Neuronal stem cell (in vitro differentiated cells): ENCODE measurements around the gene RWDD3.

Experiments
- DNase-seq: peaks from one replicate; pipeline ENCODE4 v3.0.0-alpha.2; 2013; ENCODE audit warnings: low spot score
- H2AFZ ChIP-seq: one replicate; pipeline ENCODE4 v1.6.1; 2013; ENCODE audit warnings: mild to moderate bottlenecking, low read length, inconsistent platforms
- H2AK5ac ChIP-seq: 2 replicates; pipeline ENCODE4 v1.6.1; 2013; ENCODE audit warnings: low read depth, mild to moderate bottlenecking, inconsistent platforms, low read length, moderate library complexity, mixed read lengths
- H2BK120ac ChIP-seq: 2 replicates; pipeline ENCODE4 v1.6.1; 2013; ENCODE audit warnings: low read depth, mild to moderate bottlenecking, inconsistent platforms, low read length, moderate library complexity, mixed read lengths
- H2BK12ac ChIP-seq: one replicate; pipeline ENCODE4 v1.6.1; 2013; ENCODE audit warnings: low read length, inconsistent platforms
- H2BK15ac ChIP-seq: 2 replicates; pipeline ENCODE4 v1.6.1; 2013; ENCODE audit warnings: mild to moderate bottlenecking, low read length, inconsistent platforms, mixed read lengths
- H2BK5ac ChIP-seq: one replicate; pipeline ENCODE4 v1.6.1; 2013; ENCODE audit warnings: inconsistent platforms, mild to moderate bottlenecking, low read length, moderate library complexity
- H3K14ac ChIP-seq: one replicate; pipeline ENCODE4 v1.6.1; 2013; ENCODE audit warnings: low read length, inconsistent platforms
- H3K18ac ChIP-seq: 2 replicates; pipeline ENCODE4 v1.6.1; 2013; ENCODE audit warnings: low read length, inconsistent platforms
- H3K23ac ChIP-seq: 2 replicates; pipeline ENCODE4 v1.6.1; 2013; ENCODE audit warnings: low read depth, mild to moderate bottlenecking, mixed read lengths, low read length, inconsistent platforms; ENCODE audit not compliant: poor library complexity
- H3K27ac ChIP-seq: replicated peaks from 3 replicates; pipeline ENCODE4 v1.5.1; 2013; ENCODE audit warnings: low read length, inconsistent platforms
- H3K27me3 ChIP-seq, 3 experiments: 2 replicates each; pipeline ENCODE4 v1.6.1; 2013; ENCODE audit warnings: low read length in 3 of 3, mild to moderate bottlenecking in 2 of 3, inconsistent platforms in 1 of 3, low read depth in 1 of 3, mixed read lengths in 1 of 3, moderate library complexity in 1 of 3; ENCODE audit not compliant: control insufficient read depth in 3 of 3, insufficient read depth in 3 of 3
- H3K36me3 ChIP-seq, 2 donors: replicated peaks in 1 of 2; 2 replicates each; pipeline ENCODE4 v1.6.1; 2013; ENCODE audit warnings: low read length in 2 of 2; ENCODE audit not compliant: control insufficient read depth in 2 of 2, insufficient read depth in 2 of 2
- H3K4ac ChIP-seq: 2 replicates; pipeline ENCODE4 v1.6.1; 2013; ENCODE audit warnings: inconsistent platforms, mild to moderate bottlenecking, low read length, moderate library complexity
- H3K4me1 ChIP-seq, 2 donors: 1 replicate in 1 of 2; 2 replicates in 1 of 2; pipeline ENCODE4 v1.6.1; 2013; ENCODE audit warnings: low read length in 2 of 2, low read depth in 1 of 2; ENCODE audit not compliant: control insufficient read depth in 2 of 2, insufficient read depth in 1 of 2
- H3K4me2 ChIP-seq: one replicate; pipeline ENCODE4 v1.6.1; 2013; ENCODE audit warnings: mild to moderate bottlenecking, low read length, inconsistent platforms; ENCODE audit not compliant: insufficient read depth, poor library complexity, severe bottlenecking
- H3K4me3 ChIP-seq, 2 donors: 2 replicates each; pipeline ENCODE4 v1.5.1; 2013; ENCODE audit warnings: low read length in 2 of 2, mild to moderate bottlenecking in 2 of 2, inconsistent platforms in 1 of 2, moderate library complexity in 1 of 2
- H3K79me1 ChIP-seq: one replicate; pipeline ENCODE4 v1.6.1; 2013; ENCODE audit warnings: low read depth, mild to moderate bottlenecking, inconsistent platforms, low read length, moderate library complexity
- H3K9ac ChIP-seq: one replicate; pipeline ENCODE4 v1.6.1; 2013; ENCODE audit warnings: mild to moderate bottlenecking, low read depth, low read length, inconsistent platforms; ENCODE audit not compliant: poor library complexity
- H3K9me3 ChIP-seq, 2 donors: replicated peaks in 1 of 2; 2 replicates each; pipeline versions ENCODE3 to v1.6.1; 2013; ENCODE audit warnings: low read length in 2 of 2, mild to moderate bottlenecking in 2 of 2, inconsistent platforms in 1 of 2, low read depth in 1 of 2, mixed read lengths in 1 of 2, moderate library complexity in 1 of 2; ENCODE audit not compliant: control insufficient read depth in 2 of 2, insufficient read depth in 1 of 2
- H4K8ac ChIP-seq: one replicate; pipeline ENCODE4 v1.6.1; 2013; ENCODE audit warnings: low read depth, mild to moderate bottlenecking, inconsistent platforms, low read length, moderate library complexity
- H4K91ac ChIP-seq: one replicate; pipeline ENCODE4 v1.6.1; 2013; ENCODE audit warnings: low read length, low read depth, mild to moderate bottlenecking, inconsistent platforms; ENCODE audit not compliant: poor library complexity
- WGBS, 2 donors: extraction: QIAGEN DNeasy Blood & Tissue Kit; methylation state at CpG; one replicate each; pipeline ENCODE4 v1.1.7; 2013; ENCODE audit warnings: missing lambda C conversion rate in 2 of 2, mixed read lengths in 1 of 2; ENCODE audit not compliant: insufficient read length in 2 of 2, insufficient replicate concordance in 1 of 2; ENCODE audit errors: extremely low coverage in 2 of 2; 5-methylcytosine and 5-hydroxymethylcytosine counted together

RWDD3 gene

DNA sequence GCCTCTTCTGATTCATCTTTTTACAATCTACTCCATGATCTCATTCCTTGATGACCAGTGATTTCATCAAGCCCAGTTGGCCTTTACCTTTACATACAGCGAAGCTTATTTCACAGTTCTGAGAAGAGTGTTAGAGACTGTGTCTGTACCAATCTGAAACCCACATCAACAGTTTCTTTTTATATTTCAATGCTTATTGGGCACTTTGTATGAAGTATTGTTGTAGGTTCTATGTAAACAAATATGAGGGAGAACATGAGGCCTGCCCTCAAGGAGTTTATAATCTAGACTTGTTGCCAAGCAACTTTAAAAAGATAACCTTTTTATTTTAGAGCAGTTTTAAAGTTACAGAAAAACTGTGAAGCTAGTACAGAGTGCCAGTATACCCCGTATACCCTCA lies 27.5 kb upstream of the RWDD3 start:
- DNase-seq, result no peak
- WGBS, 2 donors, result no CpG with 5 or more reads among the region's 2 CpGs
- H2BK12ac ChIP-seq, result no peak overlapping the region
- H3K27me3 ChIP-seq, result no peaks in the 10 kb centered on the region
- H2AFZ ChIP-seq, result no peak overlapping the region
- no peaks in the 10 kb centered on the region for H3K4me1 ChIP-seq
- no peak overlapping the region for H3K18ac ChIP-seq
- H3K14ac ChIP-seq, result no peak overlapping the region
- H3K4me2 ChIP-seq, result no peak overlapping the region
- H3K36me3 ChIP-seq, result no peaks in the 10 kb centered on the region
- no peak overlapping the region for H3K4ac ChIP-seq
- H3K9ac ChIP-seq, result no peak overlapping the region
- H2BK5ac ChIP-seq, result no peak overlapping the region
- no peak overlapping the region for H4K91ac ChIP-seq
- H2BK15ac ChIP-seq, result no peak overlapping the region
- H4K8ac ChIP-seq, result no peak overlapping the region
- H3K4me3 ChIP-seq, result no peak overlapping the region
- no peaks in the 10 kb centered on the region for H3K9me3 ChIP-seq
- H3K79me1 ChIP-seq, result no peaks in the 10 kb centered on the region
- no peak overlapping the region for H2BK120ac ChIP-seq
- no peak overlapping the region for H3K23ac ChIP-seq
- H2AK5ac ChIP-seq, result no peak overlapping the region
- H3K27ac ChIP-seq, result no peak overlapping the region

GRCh38 chr1:95207223-95207935 lies 26.6 kb upstream of the RWDD3 start:
- H2AK5ac ChIP-seq, result no peak overlapping the region
- H2BK120ac ChIP-seq, result no peak overlapping the region
- no peak overlapping the region for H3K4ac ChIP-seq
- no peak overlapping the region for H3K4me3 ChIP-seq
- H4K91ac ChIP-seq, result no peak overlapping the region
- H3K4me1 ChIP-seq, result no peaks in the 10 kb centered on the region
- H2BK15ac ChIP-seq, result no peak overlapping the region
- H3K36me3 ChIP-seq, result no peaks in the 10 kb centered on the region
- no peaks in the 10 kb centered on the region for H3K27me3 ChIP-seq
- H3K79me1 ChIP-seq, result no peaks in the 10 kb centered on the region
- H2BK12ac ChIP-seq, result no peak overlapping the region
- no peak overlapping the region for H3K14ac ChIP-seq
- no peak overlapping the region for H3K27ac ChIP-seq
- no CpG with 5 or more reads among the region's 6 CpGs for WGBS, 2 donors
- no peak overlapping the region for H3K9ac ChIP-seq
- no peak overlapping the region for H3K23ac ChIP-seq
- no peaks in the 10 kb centered on the region for H3K9me3 ChIP-seq
- H3K18ac ChIP-seq, result no peak overlapping the region
- no peak overlapping the region for H2BK5ac ChIP-seq
- DNase-seq, result no peak
- no peak overlapping the region for H2AFZ ChIP-seq
- H3K4me2 ChIP-seq, result no peak overlapping the region
- H4K8ac ChIP-seq, result no peak overlapping the region

DNA sequence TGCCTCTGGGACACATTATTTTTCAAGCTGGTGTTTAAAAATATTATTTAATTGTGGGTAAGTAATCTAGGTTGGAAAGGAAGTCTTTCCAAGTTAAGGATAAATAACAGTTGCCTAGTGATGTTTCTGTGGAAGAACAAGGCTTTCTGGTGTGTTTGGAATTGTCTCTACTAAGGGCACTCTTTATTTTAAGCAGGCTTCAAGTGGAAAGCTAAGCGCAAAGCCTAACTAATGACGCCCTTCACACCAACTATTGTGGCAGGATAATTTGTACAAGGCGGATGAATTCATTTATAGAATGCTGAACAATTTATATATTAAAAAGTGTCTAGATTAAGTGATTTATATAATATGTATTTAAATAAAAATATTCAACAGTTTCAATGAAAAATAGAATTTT lies 25.1 kb upstream of the RWDD3 start:
- Histone ChIP-seq H3K27me3 (no peaks in the 10 kb centered on the region), H2BK12ac (no peak overlapping the region), H2AFZ (no peak overlapping the region), H2BK5ac (no peak overlapping the region), H2BK120ac (no peak overlapping the region), H4K91ac (no peak overlapping the region), H3K27ac (no peak overlapping the region), H3K79me1 (no peaks in the 10 kb centered on the region), H3K4me2 (no peak overlapping the region), H4K8ac (no peak overlapping the region), H3K14ac (no peak overlapping the region), H3K4me1 (no peaks in the 10 kb centered on the region), H3K4me3 (no peak overlapping the region), H3K36me3 (no peaks in the 10 kb centered on the region), H3K23ac (no peak overlapping the region), H3K18ac (no peak overlapping the region), H3K9me3 (no peaks in the 10 kb centered on the region), H2AK5ac (no peak overlapping the region), H2BK15ac (no peak overlapping the region), H3K9ac (no peak overlapping the region), H3K4ac (no peak overlapping the region)
- WGBS, 2 donors, result no CpG with 5 or more reads among the region's 3 CpGs
- no peak for DNase-seq

- Histone ChIP-seq H3K36me3 (no peaks in the 10 kb centered on the region), H3K9ac (no peak overlapping the region), H3K27me3 (no peaks in the 10 kb centered on the region), H3K9me3 (no peaks in the 10 kb centered on the region), H2BK120ac (no peak overlapping the region), H3K79me1 (no peaks in the 10 kb centered on the region), H3K14ac (no peak overlapping the region), H2BK12ac (no peak overlapping the region), H3K23ac (no peak overlapping the region), H3K4ac (no peak overlapping the region), H3K4me1 (no peaks in the 10 kb centered on the region), H2AFZ (no peak overlapping the region), H2AK5ac (no peak overlapping the region), H4K91ac (no peak overlapping the region), H2BK15ac (no peak overlapping the region), H3K18ac (no peak overlapping the region), H3K27ac (no peak overlapping the region), H2BK5ac (no peak overlapping the region), H3K4me3 (no peak overlapping the region), H4K8ac (no peak overlapping the region), H3K4me2 (no peak overlapping the region)
- DNase-seq, result no peak
Measured at GRCh38 chr1:95209291-95209690, 24.7 kb upstream of the RWDD3 start.
